CD4-positive, alpha-beta T cell treated with Interleukin-6 at 100 ng/mL for 8 hours (primary cell): ENCODE measurements around the gene APBA2.

ENCODE experiments used
- DNase-seq: peaks from one replicate; pipeline ENCODE4 v3.0.0-alpha.2; 2020; ENCODE audit warnings: mixed read lengths, low spot score

The APBA2 gene

DNA sequence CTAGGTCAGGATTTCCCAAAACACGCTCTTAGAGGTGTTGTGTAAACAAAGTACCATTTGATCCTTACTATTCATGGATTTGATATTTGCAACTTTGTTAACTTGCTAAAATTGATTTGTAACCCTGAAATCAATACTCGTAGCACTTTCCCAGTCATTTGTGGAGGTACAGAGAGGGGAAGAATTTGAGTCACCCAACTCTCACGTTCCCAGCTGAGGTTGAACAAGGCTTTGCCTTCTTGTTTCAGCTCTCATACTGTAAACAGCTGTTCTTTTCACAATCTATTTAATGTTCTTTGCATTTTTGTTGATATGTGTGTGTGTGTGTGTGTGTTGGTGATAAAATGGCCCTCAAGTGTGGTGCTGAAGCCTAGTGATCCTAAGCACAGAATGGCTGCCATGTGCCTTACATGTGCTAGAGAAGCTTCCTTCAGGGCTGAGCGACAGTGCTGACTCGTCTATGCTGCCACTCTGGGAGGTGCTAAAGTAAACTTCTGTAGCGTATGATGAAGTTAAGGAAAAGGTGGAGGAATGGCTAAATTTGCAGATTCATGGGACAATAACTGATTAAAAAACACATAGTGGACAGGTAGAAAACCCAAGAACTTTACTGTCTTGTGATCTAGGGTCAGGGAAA, 173.2 kb downstream of the APBA2 start:
- no peak for DNase-seq

DNA sequence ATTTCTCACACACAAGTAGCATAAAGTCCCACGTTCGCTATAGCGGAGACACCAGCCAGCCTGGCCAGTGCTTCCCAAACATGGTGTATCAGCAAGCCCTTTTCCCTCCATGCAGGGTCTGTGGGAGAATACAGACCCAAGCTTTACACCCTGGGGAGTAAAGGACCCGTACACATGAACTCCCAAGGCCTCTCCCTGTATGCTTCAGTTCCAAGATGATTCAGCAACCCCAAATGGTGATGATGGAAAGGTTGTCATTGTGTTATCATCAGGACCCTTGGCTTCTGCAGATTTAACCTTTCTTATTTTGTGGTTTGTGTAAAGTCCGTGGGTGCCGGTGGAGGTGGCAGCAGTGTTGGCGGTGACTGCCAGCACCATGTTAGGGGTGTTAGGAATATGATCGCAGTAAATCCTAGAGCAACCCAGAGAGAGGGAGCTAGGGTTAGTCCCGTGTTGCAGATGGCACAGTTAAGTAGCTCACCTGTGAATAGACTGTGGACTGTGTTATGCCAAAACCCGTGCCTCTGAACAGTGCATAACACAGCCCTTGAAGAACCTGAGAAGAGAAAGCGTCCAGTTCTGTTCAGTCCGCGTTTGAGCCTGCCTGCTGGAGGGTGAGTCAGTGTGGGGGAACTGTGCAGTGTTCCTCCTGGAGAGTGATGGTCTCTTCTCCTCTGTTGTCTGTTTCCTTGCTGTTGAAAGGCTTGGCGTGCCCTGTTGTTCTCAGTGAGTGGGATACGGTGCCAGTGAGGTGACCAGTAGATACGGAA, 174.3 kb downstream of the APBA2 start:
- DNase-seq, result no peak

DNA sequence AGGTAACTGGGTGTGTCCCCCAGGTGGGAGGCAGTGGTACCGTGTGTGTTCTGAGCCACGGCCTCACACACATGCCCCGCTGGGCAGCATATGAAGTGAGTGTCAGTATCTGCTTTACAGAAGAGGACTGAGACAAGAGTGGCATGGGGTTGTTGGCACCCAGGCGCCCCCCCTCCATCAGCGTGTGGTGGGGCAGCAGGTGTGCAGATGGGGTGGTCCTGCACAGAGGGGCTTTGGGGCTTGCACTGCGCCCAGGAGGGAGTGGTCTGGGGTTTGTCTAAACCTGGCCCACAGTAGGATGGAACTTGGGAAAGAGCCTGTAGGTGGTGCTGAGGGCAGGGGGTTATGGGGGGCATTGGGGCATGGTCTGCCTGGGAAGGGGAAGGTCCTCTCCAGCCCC, 176.0 kb downstream of the APBA2 start:
- DNase-seq, result no peak

DNA sequence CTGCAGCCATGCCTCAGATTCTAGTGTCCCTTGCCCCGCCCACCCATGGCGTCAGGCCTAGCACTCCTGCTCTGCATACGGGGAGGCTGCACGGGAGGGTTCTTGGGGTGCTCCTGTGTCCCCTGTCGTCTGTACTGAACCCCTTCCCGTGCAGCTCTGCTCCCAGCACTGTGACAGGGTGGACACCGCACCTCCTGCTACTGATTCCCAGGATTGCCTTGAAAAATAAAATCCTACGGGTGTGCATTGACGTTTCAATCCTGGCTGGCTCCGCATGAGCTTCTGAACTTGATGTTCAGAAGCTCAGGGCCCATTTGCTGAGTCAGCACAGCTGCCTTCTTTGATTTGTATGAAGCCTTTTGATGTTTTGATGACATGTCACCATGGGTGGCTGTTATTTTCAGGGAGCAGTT, 176.4 kb downstream of the APBA2 start:
- no peak for DNase-seq

DNA sequence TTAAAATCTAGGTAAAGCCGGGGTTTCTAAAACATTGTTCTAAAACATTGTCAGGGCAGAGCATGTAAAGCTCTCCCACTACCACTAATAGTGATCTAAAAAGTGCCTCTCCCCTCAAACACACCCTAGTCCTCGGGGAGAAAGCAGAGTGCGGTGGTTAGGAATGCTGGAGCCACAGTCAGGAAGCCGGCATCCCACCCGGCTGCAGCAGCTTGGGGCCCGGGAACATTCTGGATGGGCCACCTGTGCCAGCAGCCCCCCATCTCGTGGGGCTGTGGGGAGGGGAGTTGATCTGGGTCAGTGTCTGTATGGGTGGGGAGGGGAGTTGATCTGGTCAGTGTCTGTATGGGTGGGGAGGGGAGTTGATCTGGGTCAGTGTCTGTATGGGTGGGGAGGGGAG, 176.9 kb downstream of the APBA2 start:
- no peak for DNase-seq

DNA sequence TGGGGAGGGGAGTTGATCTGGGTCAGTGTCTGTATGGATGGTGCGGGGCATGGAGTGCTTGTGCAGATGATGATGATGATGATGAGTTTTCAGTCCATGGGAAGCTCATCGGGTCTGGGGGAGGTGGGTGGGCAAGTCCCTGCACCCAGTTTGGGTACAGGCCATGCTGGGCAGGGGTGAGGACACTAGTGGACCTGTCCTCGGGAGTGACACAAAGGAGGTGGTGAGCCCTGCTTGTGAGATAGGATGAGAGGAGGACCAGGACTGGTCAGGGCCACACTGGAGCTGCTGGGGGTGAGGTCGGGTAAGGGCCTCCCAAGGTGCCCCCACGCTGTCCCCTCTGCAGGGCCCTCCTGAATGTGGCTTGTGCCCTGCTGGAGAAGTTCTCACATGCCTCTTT, 177.9 kb downstream of the APBA2 start:
- no peak for DNase-seq

DNA sequence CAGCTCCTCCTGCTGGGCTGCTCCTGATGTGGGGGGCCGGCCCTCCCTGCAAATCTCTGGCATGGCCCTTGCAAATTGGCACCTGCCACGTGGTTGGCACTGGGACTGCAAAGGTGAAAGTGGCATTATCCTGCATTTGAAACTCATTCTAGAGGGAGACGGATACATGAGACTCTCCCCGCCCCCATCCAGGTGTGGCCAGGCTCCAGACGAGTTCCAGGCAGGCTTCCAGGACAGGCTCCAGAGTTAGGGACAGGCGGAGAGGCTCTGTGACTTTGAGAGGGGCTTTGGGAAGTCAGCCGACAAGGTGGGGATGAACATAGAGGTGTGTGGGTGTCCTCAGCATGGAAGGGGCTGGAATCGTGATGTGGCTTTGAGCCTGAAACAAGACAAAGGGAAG, 178.5 kb downstream of the APBA2 start:
- no peak for DNase-seq

DNA sequence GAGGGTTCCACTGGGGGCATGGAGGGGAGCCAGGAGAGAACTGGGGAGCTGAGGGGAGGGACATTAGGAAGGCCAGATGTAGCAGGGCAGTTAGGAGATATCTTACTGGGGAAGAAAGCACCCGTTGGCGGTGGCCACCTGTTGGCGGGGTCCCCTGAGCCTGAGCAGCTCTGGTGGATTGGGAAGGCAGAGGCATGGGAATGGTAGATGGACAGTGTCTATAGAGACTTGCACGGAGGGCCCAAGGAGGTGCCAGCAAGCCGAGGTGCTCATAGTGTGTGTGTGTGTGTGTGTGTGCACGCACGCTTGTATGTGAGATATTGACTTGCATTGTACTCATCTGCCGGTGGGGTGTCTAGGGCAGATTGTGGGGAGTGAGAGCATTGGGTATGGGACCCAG, 179.0 kb downstream of the APBA2 start:
- no peak for DNase-seq

DNA sequence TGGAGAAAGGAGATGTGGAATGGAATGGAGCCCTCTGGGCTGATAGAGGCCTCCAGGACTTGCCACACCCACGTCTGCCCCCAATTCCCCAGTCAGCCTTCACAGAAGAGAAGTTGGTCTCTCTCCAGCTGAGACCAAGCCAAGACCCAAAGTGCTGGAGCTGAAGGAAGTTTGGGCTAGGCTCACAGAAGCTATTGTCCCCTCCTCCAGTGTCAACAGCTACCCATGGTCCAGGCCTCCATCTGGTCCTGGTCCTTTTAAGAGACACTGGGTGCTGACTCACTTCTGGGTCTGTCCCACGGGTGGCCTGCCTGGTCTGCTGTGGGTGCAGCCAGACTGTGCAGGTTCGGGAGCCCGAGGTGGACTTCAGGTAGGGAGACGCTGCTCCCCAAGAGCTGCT, 179.8 kb downstream of the APBA2 start:
- DNase-seq, result no peak

DNA sequence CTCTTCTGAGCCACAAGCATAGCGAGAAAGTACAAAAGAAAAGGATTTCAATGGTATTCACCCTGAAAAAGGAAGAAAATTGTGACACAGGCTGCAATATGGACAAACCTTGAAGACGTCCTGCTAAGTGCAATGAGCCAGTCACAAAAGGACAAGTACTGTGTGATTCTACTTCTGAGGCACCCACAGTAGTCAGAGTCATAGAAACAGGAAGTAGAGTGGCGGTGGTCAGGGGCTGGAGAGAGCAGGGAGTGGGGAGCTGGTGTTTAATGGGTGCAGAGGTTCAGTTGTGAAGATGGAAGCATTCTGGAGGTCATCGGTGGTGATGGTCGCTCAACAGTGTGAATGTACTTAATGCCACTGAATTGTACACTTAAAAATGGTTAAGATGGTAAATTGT, 180.5 kb downstream of the APBA2 start:
- DNase-seq, result no peak

DNA sequence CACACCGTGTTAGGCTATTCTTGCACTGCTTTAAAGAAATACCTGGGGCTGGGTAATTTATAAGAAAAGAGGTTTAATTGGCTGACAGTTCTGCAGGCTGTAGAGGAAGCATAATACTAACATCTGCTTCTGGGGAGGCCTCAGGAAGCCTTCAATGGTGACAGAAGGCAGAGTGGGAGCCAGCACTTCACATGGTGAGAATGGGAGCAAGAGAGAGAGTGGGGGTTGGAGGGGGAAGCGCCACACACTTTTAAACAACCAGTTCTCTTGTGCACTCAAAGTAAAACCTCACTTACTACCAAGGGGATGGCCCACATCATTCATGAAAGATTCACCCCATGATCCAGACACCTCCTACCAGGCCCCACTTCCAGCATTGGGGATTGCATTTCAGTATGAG, 181.1 kb downstream of the APBA2 start:
- DNase-seq, result no peak

DNA sequence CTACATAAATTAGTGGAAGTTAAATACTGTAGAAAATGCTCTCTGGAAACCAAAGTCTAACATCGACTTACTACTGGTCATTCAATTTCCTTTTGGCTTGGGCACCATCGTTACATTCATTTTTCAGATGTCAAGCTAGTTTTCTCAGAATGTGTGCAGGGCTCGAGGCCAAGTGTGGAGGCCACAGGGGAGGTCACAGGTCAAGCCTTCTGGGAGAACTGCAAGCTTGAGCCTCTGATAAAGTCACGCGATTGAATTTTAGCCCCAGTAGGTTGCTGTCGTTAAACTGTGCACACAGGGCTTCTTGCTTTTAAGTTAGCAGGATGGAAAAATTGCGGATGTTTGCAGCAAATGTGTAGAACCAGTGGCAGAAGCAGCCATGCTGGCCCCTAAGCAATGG, 182.2 kb downstream of the APBA2 start:
- no peak for DNase-seq

DNA sequence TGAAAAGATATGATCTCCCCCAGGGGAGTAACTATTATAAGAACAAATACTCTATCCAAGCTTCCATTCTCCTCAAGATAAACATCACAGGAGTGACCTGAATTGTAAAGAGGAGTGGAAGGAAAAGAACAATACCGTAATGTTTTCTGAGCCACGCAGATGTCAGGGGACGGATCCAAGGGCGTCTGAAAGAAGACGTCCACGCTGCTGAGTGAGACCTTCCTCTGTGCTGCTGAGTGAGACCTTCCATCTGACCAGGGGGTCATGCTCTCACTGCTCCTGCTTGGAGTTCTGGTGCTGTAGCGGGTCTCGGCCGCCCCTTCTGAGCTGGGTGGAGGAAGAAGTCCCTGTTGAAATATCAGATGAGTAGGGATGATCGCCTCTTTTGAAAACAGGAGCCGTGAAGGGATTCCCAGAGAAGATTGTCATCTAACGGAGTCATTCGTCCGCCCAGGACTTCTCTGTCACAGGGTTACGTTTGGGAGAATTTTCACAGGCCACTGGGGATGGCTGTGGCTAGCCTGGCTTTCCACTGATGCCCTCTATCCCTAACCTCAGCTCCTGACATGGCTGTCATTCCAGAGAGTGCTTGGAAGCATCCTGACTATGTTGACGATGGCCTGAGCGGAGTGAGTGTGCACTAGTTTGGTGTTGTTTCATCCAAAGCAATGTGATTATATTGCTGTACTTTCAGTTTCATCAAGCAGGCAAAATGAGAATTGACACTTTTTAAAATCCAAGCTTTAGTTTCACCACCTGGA, 184.9 kb downstream of the APBA2 start:
- DNase-seq, result no peak

DNA sequence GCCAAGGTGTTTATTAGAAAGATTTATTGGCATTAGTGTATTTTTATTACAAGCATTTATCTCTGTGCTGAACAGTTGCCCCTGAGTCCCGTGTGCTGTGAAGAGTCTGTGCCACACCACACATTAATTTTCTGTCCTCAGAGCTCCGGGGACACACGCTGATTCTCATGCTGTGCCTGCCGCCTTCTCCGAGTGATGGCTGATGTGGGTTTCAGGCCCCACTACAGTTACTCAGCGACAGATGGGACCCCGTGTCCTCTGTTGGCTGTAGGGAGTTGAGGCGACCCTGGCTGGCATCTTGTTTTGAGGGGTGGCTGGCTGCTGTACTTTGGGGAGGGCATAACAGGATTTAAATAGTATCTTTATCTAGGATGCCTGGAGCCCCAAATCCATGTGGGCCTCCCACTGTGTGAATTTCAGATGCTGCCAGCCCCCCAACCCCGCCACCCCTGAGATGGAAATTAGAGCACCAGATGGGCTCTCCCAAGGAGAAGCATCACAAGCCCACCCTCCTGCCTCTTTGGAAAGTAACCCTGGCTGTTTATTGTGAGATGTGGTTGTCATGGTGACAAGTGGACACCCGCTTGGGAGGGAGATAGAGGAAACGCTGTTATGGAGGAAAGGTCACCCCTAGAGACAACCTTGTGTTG, 185.6 kb downstream of the APBA2 start:
- DNase-seq, result no peak

DNA sequence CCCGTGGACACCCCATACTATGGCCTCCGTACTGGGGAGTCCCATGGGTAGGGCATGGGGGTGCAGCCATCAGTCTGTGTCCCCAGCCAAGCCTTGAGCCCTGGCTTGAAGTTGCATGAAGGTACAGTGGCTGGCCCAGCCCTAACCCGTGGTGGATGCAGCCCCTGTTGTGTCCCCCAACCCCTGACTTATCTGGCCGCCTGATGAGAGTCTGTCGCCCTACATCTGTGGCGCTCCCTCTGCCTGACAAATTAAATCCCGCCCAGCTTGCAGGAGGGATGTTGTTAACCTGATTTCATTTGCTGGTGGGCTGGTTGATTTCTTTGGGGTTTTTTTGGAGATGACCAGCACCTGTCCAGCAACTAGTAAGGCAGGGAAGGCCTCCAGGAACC, 186.1 kb downstream of the APBA2 start:
- no peak for DNase-seq

DNA sequence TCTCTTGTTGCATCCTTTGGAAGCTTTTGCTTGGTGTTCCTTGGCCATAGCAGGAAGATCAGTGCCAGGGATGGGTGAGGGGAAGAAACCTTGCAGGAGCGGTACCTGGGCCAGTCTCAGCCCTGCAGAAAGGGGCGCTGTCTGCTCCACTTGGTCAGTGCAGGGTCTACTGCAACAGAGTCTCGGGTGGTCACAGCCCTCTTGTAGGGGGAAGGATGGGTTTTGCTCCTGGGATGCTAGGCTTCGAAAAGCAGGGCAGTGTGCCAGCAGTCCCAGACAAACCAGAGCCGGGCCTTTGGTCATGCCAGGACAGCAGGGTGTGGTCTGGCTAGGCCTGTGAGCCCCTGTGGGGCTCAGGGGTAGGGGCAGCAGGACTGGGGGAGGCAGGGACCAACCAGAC, 186.7 kb downstream of the APBA2 start:
- no peak for DNase-seq

DNA sequence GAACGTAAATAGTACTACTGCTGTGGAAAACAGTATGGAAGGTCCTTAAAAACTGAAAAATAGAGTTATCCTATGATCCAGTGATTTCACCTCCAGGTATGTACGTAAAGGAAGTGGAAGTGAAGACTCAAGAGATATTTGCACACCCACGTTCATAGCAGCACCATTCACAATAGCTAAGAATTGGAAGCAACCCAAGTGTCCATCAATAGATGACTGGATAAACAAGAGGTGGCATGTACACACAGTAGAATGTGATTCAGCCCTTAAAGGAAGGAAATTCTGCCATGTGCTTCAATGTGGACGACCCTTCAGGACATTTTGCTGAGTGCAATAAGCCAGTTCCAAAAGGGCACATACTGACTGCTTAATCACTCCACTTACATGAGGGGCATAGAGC, 188.3 kb downstream of the APBA2 start:
- no peak for DNase-seq

DNA sequence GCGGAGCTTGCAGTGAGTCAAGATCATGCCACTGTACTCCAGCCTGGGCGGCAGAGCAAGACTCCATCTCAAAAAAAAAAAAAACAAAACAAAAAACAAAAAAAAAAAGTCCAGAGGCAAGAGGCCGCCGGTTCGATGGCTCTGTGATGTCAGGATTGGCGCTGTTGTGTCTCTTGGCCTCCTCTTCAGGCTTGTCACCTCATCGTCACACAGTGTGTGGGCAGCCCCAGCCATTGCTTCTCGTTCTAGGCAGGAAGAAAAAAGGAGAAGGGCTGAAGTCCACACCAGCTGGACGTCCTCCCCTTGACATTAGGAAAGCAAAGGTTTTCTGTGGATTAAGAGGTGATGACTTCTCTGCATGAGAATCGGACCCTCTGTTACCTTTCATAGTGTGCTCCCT, 192.8 kb downstream of the APBA2 start:
- no peak for DNase-seq

DNA sequence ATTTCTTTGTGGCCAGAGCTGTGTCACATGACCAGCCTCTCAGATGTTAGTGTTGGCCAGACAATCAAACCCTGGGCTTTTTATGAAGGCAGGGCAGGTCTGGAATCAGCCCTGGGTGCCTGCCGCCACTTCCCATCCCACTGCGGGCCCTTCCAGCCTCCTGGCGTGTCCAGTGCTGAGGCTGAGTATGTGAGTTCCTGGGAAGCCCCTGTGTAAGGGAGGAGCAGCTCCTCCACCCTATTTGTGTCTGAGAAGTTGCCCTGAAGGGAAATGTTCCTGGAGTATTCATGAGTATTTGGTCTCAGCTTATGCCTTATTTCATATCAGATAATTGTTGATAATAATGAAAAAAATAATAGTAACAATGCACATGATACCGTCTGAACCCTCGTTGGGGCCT, 193.7 kb downstream of the APBA2 start:
- DNase-seq, result no peak

DNA sequence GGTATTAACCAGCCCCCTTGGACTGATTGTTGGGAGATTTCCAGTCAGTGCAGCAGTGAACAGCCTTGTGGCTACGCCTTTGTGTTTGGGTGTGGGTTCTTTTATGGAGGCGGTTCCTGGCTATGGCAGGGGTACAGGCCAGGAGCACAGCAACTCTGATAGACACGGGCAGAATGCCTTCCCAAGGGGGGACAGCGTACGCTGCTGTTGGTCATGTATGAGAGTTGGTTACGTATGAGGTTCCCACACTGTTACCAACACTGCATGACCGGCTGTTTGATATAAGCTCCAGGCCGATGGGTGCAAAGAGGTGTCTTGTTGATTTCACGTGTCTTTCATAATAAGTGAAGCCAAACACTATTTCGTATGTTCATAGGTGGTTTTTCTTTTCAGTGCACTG, 196.0 kb downstream of the APBA2 start:
- no peak for DNase-seq

DNA sequence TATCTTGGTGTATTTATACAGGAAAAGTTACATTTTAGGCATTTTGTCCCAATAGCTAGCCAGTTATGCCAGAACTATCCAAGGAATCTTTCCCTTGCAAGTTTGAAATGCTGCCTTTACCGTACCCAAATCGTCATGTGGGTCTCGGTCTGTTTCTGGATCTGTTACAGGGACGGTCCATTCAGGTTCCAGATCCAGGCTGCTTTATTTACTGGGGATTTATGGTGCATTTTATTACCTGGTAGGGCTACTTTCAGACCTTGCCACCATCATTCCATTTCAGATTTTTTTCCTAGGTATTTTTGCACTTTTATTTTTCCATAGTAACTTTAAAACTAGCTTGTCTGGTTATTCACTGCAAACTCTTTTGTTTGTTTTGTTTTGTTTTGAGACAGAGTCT, 197.4 kb downstream of the APBA2 start:
- DNase-seq, result no peak

DNA sequence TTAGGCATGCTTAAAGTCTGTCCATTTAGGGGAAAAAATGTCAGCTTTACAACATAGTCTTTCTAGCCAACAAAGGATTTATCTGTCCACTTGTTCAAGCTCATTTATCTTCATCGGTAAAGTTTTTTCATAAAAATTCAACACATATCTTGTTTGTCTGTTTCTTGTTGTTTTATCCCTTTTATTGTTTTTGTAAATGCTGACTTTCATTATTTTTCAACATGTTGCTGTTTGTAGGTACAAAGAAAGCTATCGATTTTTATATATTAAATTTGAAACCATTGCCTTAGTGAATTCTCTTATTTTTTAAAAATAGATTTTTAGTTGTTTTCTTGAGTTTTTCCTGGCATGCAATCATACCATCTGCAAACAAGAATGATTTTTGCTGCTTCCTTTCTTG, 198.1 kb downstream of the APBA2 start:
- DNase-seq, result no peak

DNA sequence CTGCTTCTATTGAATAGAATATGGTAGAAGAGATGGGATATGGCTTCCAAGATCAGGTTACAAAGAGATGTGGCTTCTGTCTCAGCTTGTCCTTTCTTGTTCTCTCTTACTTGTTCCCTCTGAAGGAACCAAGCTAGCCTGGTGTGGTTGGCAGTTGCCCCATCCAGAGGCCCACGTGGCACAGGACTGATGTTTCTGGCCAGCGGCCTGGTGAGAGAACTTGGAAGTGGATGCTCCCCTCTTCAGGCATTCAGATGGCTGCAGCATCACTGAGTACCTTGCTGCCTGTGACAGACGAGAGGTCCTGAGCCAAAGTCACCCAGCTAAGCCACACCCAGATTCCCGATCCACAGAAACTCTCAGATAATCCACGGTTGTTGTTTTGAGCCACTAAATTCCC, 200.2 kb downstream of the APBA2 start:
- no peak for DNase-seq
